B cell (primary cell): Measurements from ENCODE around the gene GPHN.

Experiments used
- EZH2 ChIP-seq: IDR thresholded peaks from 2 replicates; pipeline ENCODE4 v1.6.1; 2012; ENCODE audit warnings: borderline replicate concordance, low read depth, mild to moderate bottlenecking, moderate library complexity, low read length; ENCODE audit not compliant: insufficient read depth, poor library complexity, severe bottlenecking
- TF ChIP-seq, protein P1 (sequence below): fragments of 200-600 bp; IDR thresholded peaks from one replicate; pipeline ENCODE4 v1.8.0; 2022; ENCODE audit warnings: antibody characterized with exemption, mild to moderate bottlenecking

GRCh38 chr14:66746316-66747006 is 238.5 kb downstream of the GPHN start:
- TF ChIP-seq, protein P1, sequence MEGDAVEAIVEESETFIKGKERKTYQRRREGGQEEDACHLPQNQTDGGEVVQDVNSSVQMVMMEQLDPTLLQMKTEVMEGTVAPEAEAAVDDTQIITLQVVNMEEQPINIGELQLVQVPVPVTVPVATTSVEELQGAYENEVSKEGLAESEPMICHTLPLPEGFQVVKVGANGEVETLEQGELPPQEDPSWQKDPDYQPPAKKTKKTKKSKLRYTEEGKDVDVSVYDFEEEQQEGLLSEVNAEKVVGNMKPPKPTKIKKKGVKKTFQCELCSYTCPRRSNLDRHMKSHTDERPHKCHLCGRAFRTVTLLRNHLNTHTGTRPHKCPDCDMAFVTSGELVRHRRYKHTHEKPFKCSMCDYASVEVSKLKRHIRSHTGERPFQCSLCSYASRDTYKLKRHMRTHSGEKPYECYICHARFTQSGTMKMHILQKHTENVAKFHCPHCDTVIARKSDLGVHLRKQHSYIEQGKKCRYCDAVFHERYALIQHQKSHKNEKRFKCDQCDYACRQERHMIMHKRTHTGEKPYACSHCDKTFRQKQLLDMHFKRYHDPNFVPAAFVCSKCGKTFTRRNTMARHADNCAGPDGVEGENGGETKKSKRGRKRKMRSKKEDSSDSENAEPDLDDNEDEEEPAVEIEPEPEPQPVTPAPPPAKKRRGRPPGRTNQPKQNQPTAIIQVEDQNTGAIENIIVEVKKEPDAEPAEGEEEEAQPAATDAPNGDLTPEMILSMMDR: peak; percentile 26
- TF ChIP-seq EZH2: no peak
